GM12878 (cell line): ENCODE data around the gene NID1. TPM values are rescaled to one million over a fixed set of nuclear protein-coding genes. Genes with fewer than 3 reads are reported as not detected.

Experiments used
- ASH2L ChIP-seq: fragments of 300-600, 200-600 bp; sonication (generic); IDR thresholded peaks from 2 replicates; pipeline ENCODE4 v1.6.1; 2017; ENCODE audit warnings: low read depth, mild to moderate bottlenecking, borderline replicate concordance
- BCL3 ChIP-seq: IDR thresholded peaks from 2 replicates; pipeline ENCODE4 v1.6.1; 2011; ENCODE audit warnings: borderline replicate concordance, low read depth, mild to moderate bottlenecking, moderate library complexity, low read length; ENCODE audit not compliant: insufficient read depth, poor library complexity, severe bottlenecking
- CHD4 ChIP-seq: fragments of 200-600 bp; sonication (generic); IDR thresholded peaks from 2 replicates; pipeline ENCODE4 v1.6.1; 2016; ENCODE audit warnings: mild to moderate bottlenecking
- ESRRA ChIP-seq: IDR thresholded peaks from 2 replicates; pipeline ENCODE4 v1.6.1; 2012; ENCODE audit warnings: mild to moderate bottlenecking, low read length, improper control_type of control experiment
- HSF1 ChIP-seq: fragments of 150-350 bp; IDR thresholded peaks from 2 replicates; pipeline ENCODE4 v1.6.1; 2014; ENCODE audit warnings: mild to moderate bottlenecking, low read depth, low read length
- IKZF1 ChIP-seq: fragments of 450-650 bp; conservative IDR thresholded peaks from 2 replicates; pipeline ENCODE4 v1.6.1; 2017; ENCODE audit warnings: antibody characterized with exemption, mild to moderate bottlenecking
- JUND ChIP-seq: IDR thresholded peaks from 2 replicates; pipeline ENCODE4 v1.6.1; 2012; ENCODE audit warnings: low read depth, mild to moderate bottlenecking, low read length, improper control_type of control experiment, moderate library complexity
- KAT2A ChIP-seq: conservative IDR thresholded peaks from 2 replicates; pipeline ENCODE4 v1.6.1; 2011; ENCODE audit warnings: low read depth, low read length; ENCODE audit not compliant: control insufficient read depth
- NRF1 ChIP-seq: conservative IDR thresholded peaks from 2 replicates; pipeline ENCODE4 v1.6.1; 2011; ENCODE audit warnings: mild to moderate bottlenecking, low read depth, low read length, improper control_type of control experiment
- PKNOX1 ChIP-seq: fragments of 450-650 bp; IDR thresholded peaks from 2 replicates; pipeline ENCODE4 v1.6.1; 2016; ENCODE audit warnings: mild to moderate bottlenecking
- PML ChIP-seq: IDR thresholded peaks from 2 replicates; pipeline ENCODE4 v1.6.1; 2012; ENCODE audit warnings: low read length, inconsistent platforms
- POLR2AphosphoS2 ChIP-seq: IDR thresholded peaks from 2 replicates; pipeline ENCODE4 v1.6.1; 2011; ENCODE audit warnings: low read depth, mild to moderate bottlenecking, low read length, improper control_type of control experiment, moderate library complexity
- SKIL ChIP-seq: fragments of 450-650 bp; IDR thresholded peaks from 2 replicates; pipeline ENCODE4 v1.6.1; 2017; ENCODE audit warnings: mild to moderate bottlenecking, low read depth, inconsistent platforms; ENCODE audit not compliant: poor library complexity, severe bottlenecking
- SMAD1 ChIP-seq: fragments of 450-650 bp; IDR thresholded peaks from 2 replicates; pipeline ENCODE4 v1.6.1; 2018; ENCODE audit warnings: mild to moderate bottlenecking, low read depth; ENCODE audit not compliant: partially characterized antibody
- SREBF1 ChIP-seq: IDR thresholded peaks from 2 replicates; pipeline ENCODE4 v1.6.1; 2012; ENCODE audit warnings: mild to moderate bottlenecking, low read length
- TCF3 ChIP-seq: IDR thresholded peaks from 2 replicates; pipeline ENCODE4 v1.6.1; 2012; ENCODE audit warnings: low read depth, mild to moderate bottlenecking, low read length, borderline replicate concordance; ENCODE audit not compliant: insufficient read depth
- TCF7 ChIP-seq: IDR thresholded peaks from 2 replicates; pipeline ENCODE4 v1.6.1; 2014; ENCODE audit warnings: antibody characterized with exemption, borderline replicate concordance
- ZBTB11 ChIP-seq: fragments of 450-650 bp; formaldehyde crosslinking; IDR thresholded peaks from 2 replicates; pipeline ENCODE4 v1.5.0; 2022; ENCODE audit warnings: mild to moderate bottlenecking, missing genetic modification characterization
- polyA plus RNA-seq, 11 experiments: library from polyadenylated mRNA; depleted of rRNA in 4 of 11; unstranded in 6 of 11; stranded (reverse) in 5 of 11; fragments of >200 nt; fragmentation: Nextera tagmentation in 4 of 11; fragmentation: Illumina TruSeq in 1 of 11; extraction: Ambion mirVana in 4 of 11; extraction: Trizol in 1 of 11; gene quantifications; 1 replicate in 1 of 11; 2 replicates in 10 of 11; pipeline versions ENCODE4 v1.2.1 to v1.2.3, GENCODE V29; 2011 to 2016; ENCODE audit warnings: inconsistent platforms in 2 of 11, missing spikeins in 2 of 11, low read depth in 1 of 11
- total RNA-seq, 4 experiments: library from RNA; depleted of rRNA in 3 of 4; stranded (reverse); fragments of >200 nt in 3 of 4; fragmentation: Illumina TruSeq in 1 of 4; extraction: Trizol in 1 of 4; gene quantifications; 2 replicates each; pipeline versions ENCODE4 v1.2.1 to v1.2.3, GENCODE V29; 2013 to 2021

The NID1 gene
- total and polyA plus RNA-seq, 10 of the 15 experiments (the other 5 are each of a cell fraction or from before 2014, with no cell fraction given): 4.2 to 25.7 (median 11.3) TPM

- TF ChIP-seq ASH2L (no peak), NRF1 (no peak; the same call in 1 of the 2 replicates), ESRRA (no peak), TCF7 (no peak), PKNOX1 (peak; percentile 20; the same call in 1 of the 2 replicates), SREBF1 (no peak), SMAD1 (no peak), SKIL (peak; percentile 34), IKZF1 (peak; percentile 58), CHD4 (no peak), POLR2AphosphoS2 (no peak), ZBTB11 (CRISPR knock-in tag) (no peak), TCF3 (no peak), KAT2A (no peak), JUND (no peak), BCL3 (no peak), PML (no peak; the same call in 1 of the 2 replicates), HSF1 (no peak)
These were observed 93.1 kb downstream of the NID1 start (continued) for GRCh38 chr1:235971571-235972310.
